Articular chondrocyte of knee joint (primary cell): ENCODE measurements around the gene RPS13. TPM values are rescaled to one million over a fixed set of nuclear protein-coding genes. Genes with fewer than 3 reads are reported as not detected.

ENCODE experiments used
- small RNA-seq: library from RNA; depleted of rRNA; stranded (forward); fragments of <200 nt; gene quantifications from one replicate; pipeline ENCODE3, GENCODE V24; 2012
- total RNA-seq: library from RNA; depleted of rRNA; stranded (reverse); fragments of >200 nt; gene quantifications from 2 replicates; pipeline ENCODE4 v1.2.3, GENCODE V29; 2012

RPS13 gene
- 956 and 1,253 TPM in 2 replicates for total RNA-seq

GRCh38 chr11:17077520-17078401 lies at the start of gene RPS13:
RPS13 (minus strand) TSS chr11:17077667; CDS start chr11:17077641, 26 bp downstream.

Small RNA genes lying within 50 kb of the gene (small RNA-seq; reads per million reads assigned to genes)
- gene RNU6-593P: not detected
- gene SNORD14A: 736 reads per million, percentile 99 among the genes with 10 or more reads in this experiment
- gene SNORD14B: not detected

Other genes starting within 250 kb of the RPS13 start
- gene PLEKHA7, start 63.3 kb downstream of the RPS13 start, total RNA-seq: 0.52 and 0.65 TPM in 2 replicates
- 55.8 and 59.2 TPM in 2 replicates for gene PIK3C2A, start 130.3 kb upstream of the RPS13 start, total RNA-seq
- gene NUCB2, start 199.1 kb upstream of the RPS13 start, total RNA-seq: 221 and 242 TPM in 2 replicates